ENCODE measurements around the gene SLIT3.

DNA sequence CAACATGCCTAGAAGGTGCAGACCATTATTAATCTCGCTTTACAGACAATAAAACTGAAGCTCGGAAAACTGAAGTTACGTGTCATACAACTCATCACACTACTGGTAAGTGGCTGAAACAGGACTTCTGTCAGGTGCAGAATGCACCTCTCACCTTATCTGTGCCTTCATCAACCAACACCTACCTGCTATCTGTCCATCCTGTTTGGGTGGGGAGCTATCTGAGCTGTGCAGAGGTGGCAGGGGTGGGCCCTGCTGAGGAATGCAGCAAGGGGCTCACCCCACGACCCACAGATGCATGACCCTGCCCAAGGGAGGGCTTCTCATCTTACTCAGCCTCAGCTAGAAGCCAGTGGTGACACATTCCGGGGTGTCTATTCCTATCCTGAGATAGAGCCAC, 81.6 kb downstream of the SLIT3 start:
- TF ChIP-seq POLR2A (IDR thresholded peaks at IDR 0.05) (no peak), CTCF (IDR thresholded peaks at IDR 0.05) (no peak)

All from Peyer's patch (tissue), 4 donors.